Measurements from ENCODE around the gene VGLL4.

GRCh38 chr3:11612515-11613188 is 31.1 kb downstream of the VGLL4 start:
- TF ChIP-seq CTCF (IDR thresholded peaks at IDR 0.05) = no peak
- no peak for TF ChIP-seq POLR2AphosphoS5 (IDR thresholded peaks at IDR 0.05)
- no peak for TF ChIP-seq POLR2A (IDR thresholded peaks at IDR 0.05)

Data from prostate gland (tissue), 2 donors.